Parathyroid adenoma (tissue), 2 donors: ENCODE results near the gene MORF4L1.

Source experiments
- H2AFZ ChIP-seq: fragments of 300-600 bp; sonication (generic); one replicate; pipeline ENCODE4 v1.7.0; 2017; ENCODE audit warnings: antibody characterized with exemption, mild to moderate bottlenecking
- H3K27ac ChIP-seq: fragments of 300-600 bp; sonication (generic); one replicate; pipeline ENCODE4 v1.7.0; 2017
- H3K27me3 ChIP-seq: fragments of 300-600 bp; sonication (generic); one replicate; pipeline ENCODE4 v1.7.0; 2017; ENCODE audit warnings: low read length; ENCODE audit not compliant: control insufficient read depth, insufficient read depth
- H3K36me3 ChIP-seq: fragments of 300-600 bp; sonication (generic); one replicate; pipeline ENCODE4 v1.7.0; 2017; ENCODE audit warnings: low read length; ENCODE audit not compliant: control insufficient read depth, insufficient read depth
- H3K4me1 ChIP-seq: fragments of 300-600 bp; sonication (generic); one replicate; pipeline ENCODE4 v1.7.0; 2017; ENCODE audit warnings: control low read depth
- H3K4me2 ChIP-seq: fragments of 300-600 bp; sonication (generic); one replicate; pipeline ENCODE4 v1.7.0; 2017; ENCODE audit warnings: low read length
- H3K4me3 ChIP-seq: fragments of 300-600 bp; sonication (generic); one replicate; pipeline ENCODE4 v1.7.0; 2017; ENCODE audit warnings: low read depth, low read length
- H3K79me2 ChIP-seq: fragments of 300-600 bp; sonication (generic); one replicate; pipeline ENCODE4 v1.7.0; 2017; ENCODE audit warnings: control low read depth
- H3K9ac ChIP-seq: fragments of 300-600 bp; sonication (generic); one replicate; pipeline ENCODE4 v1.7.0; 2017; ENCODE audit warnings: mild to moderate bottlenecking
- H3K9me3 ChIP-seq: fragments of 300-600 bp; sonication (generic); one replicate; pipeline ENCODE4 v1.7.0; 2017; ENCODE audit warnings: low read length; ENCODE audit not compliant: control insufficient read depth
- TF ChIP-seq, protein P1 (sequence below): fragments of 300-600 bp; sonication (generic); IDR thresholded peaks from one replicate; pipeline ENCODE4 v1.7.0; 2017; ENCODE audit warnings: antibody characterized with exemption, mild to moderate bottlenecking
- donor health status: primary hyperparathyroidism.

MORF4L1 gene

GRCh38 chr15:78915341-78916087 is 42.8 kb downstream of the MORF4L1 start:
- no peaks in the 10 kb centered on the region for H3K36me3 ChIP-seq

GRCh38 chr15:78916088-78916487 is 43.4 kb downstream of the MORF4L1 start:
- Histone ChIP-seq H3K9ac (no peak overlapping the region), H3K4me2 (no peak overlapping the region), H3K27me3 (no peaks in the 10 kb centered on the region), H3K9me3 (no peaks in the 10 kb centered on the region), H3K4me3 (no peak overlapping the region), H3K79me2 (peaks cover 10% of the 10 kb centered on the region), H3K4me1 (no peaks in the 10 kb centered on the region), H3K36me3 (no peaks in the 10 kb centered on the region), H3K27ac (no peak overlapping the region), H2AFZ (no peak overlapping the region)
- TF ChIP-seq, protein P1, sequence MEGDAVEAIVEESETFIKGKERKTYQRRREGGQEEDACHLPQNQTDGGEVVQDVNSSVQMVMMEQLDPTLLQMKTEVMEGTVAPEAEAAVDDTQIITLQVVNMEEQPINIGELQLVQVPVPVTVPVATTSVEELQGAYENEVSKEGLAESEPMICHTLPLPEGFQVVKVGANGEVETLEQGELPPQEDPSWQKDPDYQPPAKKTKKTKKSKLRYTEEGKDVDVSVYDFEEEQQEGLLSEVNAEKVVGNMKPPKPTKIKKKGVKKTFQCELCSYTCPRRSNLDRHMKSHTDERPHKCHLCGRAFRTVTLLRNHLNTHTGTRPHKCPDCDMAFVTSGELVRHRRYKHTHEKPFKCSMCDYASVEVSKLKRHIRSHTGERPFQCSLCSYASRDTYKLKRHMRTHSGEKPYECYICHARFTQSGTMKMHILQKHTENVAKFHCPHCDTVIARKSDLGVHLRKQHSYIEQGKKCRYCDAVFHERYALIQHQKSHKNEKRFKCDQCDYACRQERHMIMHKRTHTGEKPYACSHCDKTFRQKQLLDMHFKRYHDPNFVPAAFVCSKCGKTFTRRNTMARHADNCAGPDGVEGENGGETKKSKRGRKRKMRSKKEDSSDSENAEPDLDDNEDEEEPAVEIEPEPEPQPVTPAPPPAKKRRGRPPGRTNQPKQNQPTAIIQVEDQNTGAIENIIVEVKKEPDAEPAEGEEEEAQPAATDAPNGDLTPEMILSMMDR = no peak

More at GRCh38 chr15:78915341-78916087, 42.8 kb downstream of the MORF4L1 start:
- no peak overlapping the region for H3K4me2 ChIP-seq
- H3K79me2 ChIP-seq = peaks cover 12% of the 10 kb centered on the region
- H3K27ac ChIP-seq = no peak overlapping the region
- H3K9me3 ChIP-seq = no peaks in the 10 kb centered on the region
- no peaks in the 10 kb centered on the region for H3K27me3 ChIP-seq
- TF ChIP-seq, protein P1 = no peak
- no peak overlapping the region for H3K9ac ChIP-seq
- no peak overlapping the region for H3K4me3 ChIP-seq
- no peak overlapping the region for H2AFZ ChIP-seq
- no peaks in the 10 kb centered on the region for H3K4me1 ChIP-seq

GRCh38 chr15:78917888-78918287 is 45.2 kb downstream of the MORF4L1 start:
- Histone ChIP-seq H2AFZ (no peak overlapping the region), H3K4me1 (no peaks in the 10 kb centered on the region), H3K9ac (no peak overlapping the region), H3K4me2 (no peak overlapping the region), H3K79me2 (peaks cover 6% of the 10 kb centered on the region), H3K9me3 (no peaks in the 10 kb centered on the region), H3K27me3 (no peaks in the 10 kb centered on the region), H3K36me3 (no peaks in the 10 kb centered on the region), H3K27ac (no peak overlapping the region), H3K4me3 (no peak overlapping the region)
- TF ChIP-seq, protein P1 = no peak

GRCh38 chr15:78921517-78921916 is 48.8 kb downstream of the MORF4L1 start:
- Histone ChIP-seq H3K4me1 (no peaks in the 10 kb centered on the region), H3K27ac (no peak overlapping the region), H3K4me3 (no peak overlapping the region), H3K9me3 (no peaks in the 10 kb centered on the region), H3K79me2 (peaks cover 3% of the 10 kb centered on the region), H3K4me2 (no peak overlapping the region), H2AFZ (no peak overlapping the region), H3K27me3 (no peaks in the 10 kb centered on the region), H3K9ac (no peak overlapping the region), H3K36me3 (no peaks in the 10 kb centered on the region)
- TF ChIP-seq, protein P1 = no peak

DNA sequence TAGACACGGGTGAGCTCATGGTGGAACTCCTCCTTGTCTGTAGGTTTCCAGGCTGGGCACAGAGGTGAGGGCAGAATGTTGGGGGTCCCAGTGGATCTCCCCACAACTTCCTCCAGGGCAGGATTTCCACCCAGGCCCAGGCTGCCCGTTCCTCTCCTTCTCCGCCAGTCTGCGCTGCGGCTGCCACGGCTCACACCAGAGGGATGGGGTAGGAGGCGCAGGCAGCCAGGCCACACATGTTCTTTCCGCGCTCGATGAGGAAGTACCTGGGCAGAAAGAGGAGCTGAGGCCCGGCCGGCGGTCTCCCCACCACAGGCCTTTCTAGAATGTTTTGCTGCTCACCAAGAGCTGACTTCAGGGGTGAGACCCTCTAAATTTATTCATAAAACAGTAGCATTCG is 49.2 kb downstream of the MORF4L1 start:
- Histone ChIP-seq H3K4me3 (no peak overlapping the region), H3K9me3 (no peaks in the 10 kb centered on the region), H2AFZ (no peak overlapping the region), H3K36me3 (no peaks in the 10 kb centered on the region), H3K27ac (no peak overlapping the region), H3K4me1 (no peaks in the 10 kb centered on the region), H3K27me3 (no peaks in the 10 kb centered on the region), H3K4me2 (no peak overlapping the region), H3K9ac (no peak overlapping the region), H3K79me2 (peaks cover 3% of the 10 kb centered on the region)
- TF ChIP-seq, protein P1 = no peak
